HepG2 (cell line): ENCODE measurements around the gene KRTAP12-3. TPM values are rescaled to one million over a fixed set of nuclear protein-coding genes. Genes with fewer than 3 reads are reported as not detected.

ENCODE experiments used
- ATAC-seq: fragments of 200-7000 bp; cut with Tn5 transposase; 3 replicates; pipeline ENCODE4 v1.9.1; 2020; ENCODE audit warnings: mild to moderate bottlenecking, moderate library complexity
- BruUV-seq: library from RNA; stranded (reverse); fragments of 400-500 nt; replicated peaks from 2 replicates; lab custom pipeline; 2021; lab: Mats Ljungman, UMichigan
- CTCF ChIA-PET: fragments of 300-600 bp; formaldehyde crosslinking; extraction: SDS; loops from one replicate; lab custom pipeline; 2021; ENCODE audit warnings: low total read pairs, inconsistent platforms, low intra/inter-chr PET ratio; lab: Yijun Ruan, JAX
- POLR2A ChIA-PET: fragments of 350-600 bp; sonication (Branson Sonifier 250); formaldehyde crosslinking; loops from one replicate; lab custom pipeline; 2020; ENCODE audit warnings: antibody characterized with exemption, inconsistent platforms; lab: Yijun Ruan, JAX
- DNase-seq: peaks from one replicate; pipeline ENCODE4 v3.0.0-alpha.2; 2015; ENCODE audit warnings: low spot score
- FAIRE-seq: peaks from 3 replicates; lab custom pipeline; 2011; peaks lifted over from hg19 to GRCh38; lab: Jason Lieb, UNC
- H2AFZ ChIP-seq: one replicate; pipeline ENCODE4 v1.6.1; 2011; ENCODE audit warnings: low read length, inconsistent platforms
- H3K27ac ChIP-seq: fragments of 300-600 bp; 3 replicates; pipeline ENCODE4 v1.8.0; 2011; ENCODE audit warnings: mixed run types, mild to moderate bottlenecking, mixed read lengths, low read length, inconsistent platforms; ENCODE audit not compliant: insufficient read depth; ENCODE audit errors: extremely low read length
- H3K27me3 ChIP-seq, 2 experiments: fragments of 200-600 bp in 1 of 2; 2 replicates in 1 of 2; 3 replicates in 1 of 2; pipeline versions ENCODE4 v1.6.0 to v1.8.0; 2011; ENCODE audit warnings: low read length in 2 of 2, mild to moderate bottlenecking in 2 of 2, moderate library complexity in 2 of 2, inconsistent platforms in 1 of 2; ENCODE audit not compliant: insufficient read depth in 2 of 2, control insufficient read depth in 1 of 2
- H3K36me3 ChIP-seq, 2 experiments: fragments of 200-600 bp in 1 of 2; replicated peaks in 1 of 2; 2 replicates in 1 of 2; 3 replicates in 1 of 2; pipeline versions ENCODE4 v1.5.1 to v1.8.0; 2011; ENCODE audit warnings: low read length in 2 of 2, inconsistent platforms in 1 of 2; ENCODE audit not compliant: insufficient read depth in 2 of 2, control insufficient read depth in 1 of 2
- H3K4me1 ChIP-seq: 2 replicates; pipeline ENCODE4 v1.5.1; 2012; ENCODE audit warnings: low read length, inconsistent platforms; ENCODE audit not compliant: insufficient read depth
- H3K4me2 ChIP-seq: 2 replicates; pipeline ENCODE4 v1.6.0; 2011; ENCODE audit warnings: low read depth, low read length, inconsistent platforms
- H3K4me3 ChIP-seq, 3 experiments: fragments of 200-600 bp in 1 of 3; sonication (generic), shearing (Covaris generic) in 1 of 3; replicated peaks in 1 of 3; 2 replicates each; pipeline ENCODE4 v1.5.1; 2011 to 2016; ENCODE audit warnings: low read length in 3 of 3, inconsistent platforms in 2 of 3, low read depth in 2 of 3, mild to moderate bottlenecking in 2 of 3, control low read depth in 1 of 3, mixed read lengths in 1 of 3; ENCODE audit not compliant: insufficient read depth in 1 of 3
- H3K79me2 ChIP-seq: one replicate; pipeline ENCODE4 v1.6.1; 2011; ENCODE audit warnings: low read length, inconsistent platforms; ENCODE audit not compliant: insufficient read depth
- H3K9ac ChIP-seq: 2 replicates; pipeline ENCODE4 v1.6.0; 2011; ENCODE audit warnings: mild to moderate bottlenecking, low read depth, low read length, inconsistent platforms; ENCODE audit not compliant: insufficient read depth
- H3K9me3 ChIP-seq: 2 replicates; pipeline ENCODE4 v1.5.1; 2012; ENCODE audit warnings: mild to moderate bottlenecking, low read length
- H4K20me1 ChIP-seq: 2 replicates; pipeline ENCODE4 v1.6.0; 2011; ENCODE audit warnings: inconsistent platforms, mild to moderate bottlenecking, low read length, moderate library complexity; ENCODE audit not compliant: insufficient read depth
- ZBTB3 ChIP-seq: sonication (generic); formaldehyde crosslinking; IDR thresholded peaks from 2 replicates; pipeline ENCODE4 v1.4.0; 2020; ENCODE audit warnings: low read depth, mild to moderate bottlenecking, moderate library complexity, missing genetic modification reagents, borderline replicate concordance
- ZNF557 ChIP-seq: sonication (generic); formaldehyde crosslinking; IDR thresholded peaks from 2 replicates; pipeline ENCODE4 v1.4.0; 2020; ENCODE audit warnings: missing genetic modification reagents
- whole genome bisulfite sequencing: methylation state at CpG from one replicate; pipeline ENCODE4 v1.1.6; 2017; ENCODE audit warnings: low lambda C conversion rate; 5-methylcytosine and 5-hydroxymethylcytosine counted together
- in situ Hi-C: cut with HindIII; loops from 2 replicates; pipeline ENCODE4 v1.10.0; 2017; ENCODE audit warnings: low pct_unique_long_range_greater_than_20kb; ENCODE audit not compliant: extremely low pct_ligation_motif_present
- intact Hi-C: fragments of 100-400 bp; cut with micrococcal nuclease; formaldehyde crosslinking; loops from one replicate; pipeline ENCODE4 v1.10.0; 2022; ENCODE audit not compliant: unreplicated experiment
- polyA plus RNA-seq, 8 experiments: library from polyadenylated mRNA; depleted of rRNA in 3 of 8; stranded (reverse) in 7 of 8; unstranded in 1 of 8; fragments of >200 nt; fragmentation: Illumina TruSeq in 4 of 8; extraction: Trizol in 4 of 8; gene quantifications; 2 replicates each; pipeline versions ENCODE4 v1.2.1 to v1.2.3, GENCODE V29; 2011 to 2016; ENCODE audit warnings: low read depth in 4 of 8, missing spikeins in 1 of 8, mixed read lengths in 1 of 8; ENCODE audit not compliant: insufficient read depth in 1 of 8
- small RNA-seq, 3 experiments: library from RNA; depleted of rRNA; stranded (forward); fragments of <200 nt; gene quantifications; one replicate each; pipeline ENCODE3, GENCODE V24; 2012; ENCODE audit warnings: low read depth in 2 of 3, low replicate concordance in 1 of 3; ENCODE audit not compliant: insufficient read length in 3 of 3, insufficient read depth in 2 of 3
- total RNA-seq, 5 experiments: library from RNA; depleted of rRNA; stranded (reverse); fragments of >200 nt; fragmentation: Illumina TruSeq; extraction: Trizol; gene quantifications; 2 replicates each; pipeline ENCODE4 v1.2.3, GENCODE V29; 2016; ENCODE audit warnings: low read depth in 1 of 5
- TF ChIP-seq, protein P1 (sequence below): sonication (generic); formaldehyde crosslinking; IDR thresholded peaks from 2 replicates; pipeline ENCODE4 v1.4.0; 2020; ENCODE audit warnings: missing genetic modification reagents, borderline replicate concordance

KRTAP12-3 gene
- total and polyA plus RNA-seq, 2 of the 13 experiments (the other 11 are each of a cell fraction or from before 2014, with no cell fraction given) = not detected

DNA sequence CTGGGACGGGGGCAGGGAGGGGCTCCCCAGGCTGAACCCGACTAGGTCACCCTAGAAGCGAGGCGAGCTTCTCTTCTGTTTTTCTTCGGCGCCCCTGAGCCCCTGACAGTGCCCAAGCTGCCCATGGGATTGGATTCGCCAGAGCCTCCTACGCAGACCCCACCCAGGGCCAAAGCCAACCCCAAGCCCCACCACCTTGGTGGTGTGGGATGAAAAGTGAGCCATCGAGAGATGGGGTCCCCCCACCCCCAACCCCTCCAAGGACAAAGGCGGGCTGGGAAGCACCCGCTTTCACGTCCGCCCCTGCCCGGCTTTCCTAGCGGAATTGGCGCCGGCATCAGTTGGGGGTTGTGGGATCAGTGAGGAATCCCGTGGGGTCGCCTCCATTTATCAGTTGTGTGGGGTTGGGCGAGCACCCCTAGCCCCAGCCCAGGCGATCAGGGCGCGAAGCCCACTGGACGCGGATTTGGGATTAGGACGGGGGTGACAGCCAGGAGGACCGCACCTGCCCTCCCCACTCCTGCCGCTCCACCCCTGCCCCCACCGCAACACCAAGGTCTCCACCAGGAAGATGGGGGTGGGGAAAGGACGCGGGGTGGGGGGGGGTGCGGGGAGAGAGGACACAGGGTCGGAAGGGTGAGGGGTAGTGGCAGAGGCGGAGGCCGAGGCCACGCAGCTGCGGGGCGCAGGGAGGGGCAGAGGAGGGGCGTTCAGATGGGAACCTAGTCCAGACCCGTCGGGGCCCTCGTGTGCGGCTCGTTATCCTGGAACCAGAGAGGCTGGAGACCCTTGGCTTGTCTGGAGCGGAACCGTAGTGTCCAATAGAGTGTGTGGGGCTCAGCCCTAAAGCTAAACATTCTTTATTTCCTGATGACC is 49.2 kb downstream of the KRTAP12-3 start:
- CTCF ChIA-PET = no interaction called here
- in situ Hi-C loops = no loop called here

More for the DNA sequence above, 49.2 kb downstream of the KRTAP12-3 start:
- H3K4me2 ChIP-seq = no peak overlapping the region
- TF ChIP-seq ZNF557 (CRISPR knock-in tag) = no peak
- TF ChIP-seq ZBTB3 (CRISPR knock-in tag) = no peak
- TF ChIP-seq, protein P1, sequence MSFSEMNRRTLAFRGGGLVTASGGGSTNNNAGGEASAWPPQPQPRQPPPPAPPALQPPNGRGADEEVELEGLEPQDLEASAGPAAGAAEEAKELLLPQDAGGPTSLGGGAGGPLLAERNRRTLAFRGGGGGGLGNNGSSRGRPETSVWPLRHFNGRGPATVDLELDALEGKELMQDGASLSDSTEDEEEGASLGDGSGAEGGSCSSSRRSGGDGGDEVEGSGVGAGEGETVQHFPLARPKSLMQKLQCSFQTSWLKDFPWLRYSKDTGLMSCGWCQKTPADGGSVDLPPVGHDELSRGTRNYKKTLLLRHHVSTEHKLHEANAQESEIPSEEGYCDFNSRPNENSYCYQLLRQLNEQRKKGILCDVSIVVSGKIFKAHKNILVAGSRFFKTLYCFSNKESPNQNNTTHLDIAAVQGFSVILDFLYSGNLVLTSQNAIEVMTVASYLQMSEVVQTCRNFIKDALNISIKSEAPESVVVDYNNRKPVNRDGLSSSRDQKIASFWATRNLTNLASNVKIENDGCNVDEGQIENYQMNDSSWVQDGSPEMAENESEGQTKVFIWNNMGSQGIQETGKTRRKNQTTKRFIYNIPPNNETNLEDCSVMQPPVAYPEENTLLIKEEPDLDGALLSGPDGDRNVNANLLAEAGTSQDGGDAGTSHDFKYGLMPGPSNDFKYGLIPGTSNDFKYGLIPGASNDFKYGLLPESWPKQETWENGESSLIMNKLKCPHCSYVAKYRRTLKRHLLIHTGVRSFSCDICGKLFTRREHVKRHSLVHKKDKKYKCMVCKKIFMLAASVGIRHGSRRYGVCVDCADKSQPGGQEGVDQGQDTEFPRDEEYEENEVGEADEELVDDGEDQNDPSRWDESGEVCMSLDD (CRISPR knock-in tag) = no peak
- TF ChIP-seq, all 625 proteins: peak for 0
- intact Hi-C loops = no loop called here
- H3K79me2 ChIP-seq = no peaks in the 10 kb centered on the region
- H3K36me3 ChIP-seq = no peaks in the 10 kb centered on the region
- ATAC-seq = no peak
- DNase-seq = no peak
- POLR2A ChIA-PET = no interaction called here
- peaks cover 33% of the 10 kb centered on the region for H3K4me1 ChIP-seq
- H3K4me3 ChIP-seq = no peak overlapping the region
- H3K9me3 ChIP-seq = no peaks in the 10 kb centered on the region
- no TSS peak for BruUV-seq
- no peaks in the 10 kb centered on the region for H4K20me1 ChIP-seq
- H3K9ac ChIP-seq = no peak overlapping the region
- no peak for FAIRE-seq
- no peak overlapping the region for H2AFZ ChIP-seq
- peaks cover 11 to 58% of the 10 kb centered on the region in 2 experiments for H3K27me3 ChIP-seq
- H3K27ac ChIP-seq = no peak overlapping the region
- 70% methylated on average over 39 of the region's 46 CpGs for WGBS

Small RNA genes within 50 kb of the gene (small RNA-seq; reads per million reads assigned to genes)
- 0 reads per million in 3 experiments for gene KRTAP12-6P

Other genes with a start within 250 kb of the KRTAP12-3 start
- 3.9 and 4.8 TPM in 2 replicates for gene LRRC3, start 202.4 kb upstream of the KRTAP12-3 start, total RNA-seq (2016; rRNA removed; fragmentation: Illumina TruSeq; extraction: Trizol)
- gene LRRC3, start 202.4 kb upstream of the KRTAP12-3 start, polyA plus RNA-seq (2011; rRNA removed) = 16.5 and 24.3 TPM in 2 replicates
- not detected in 2 replicates for gene KRTAP10-1, start 117.7 kb upstream of the KRTAP12-3 start, total RNA-seq (2016; rRNA removed; fragmentation: Illumina TruSeq; extraction: Trizol)
- gene KRTAP10-1, start 117.7 kb upstream of the KRTAP12-3 start, polyA plus RNA-seq (2011; rRNA removed) = not detected in 2 replicates
- not detected in 2 replicates for gene KRTAP10-2, start 106.4 kb upstream of the KRTAP12-3 start, total RNA-seq (2016; rRNA removed; fragmentation: Illumina TruSeq; extraction: Trizol)
- gene KRTAP10-2, start 106.4 kb upstream of the KRTAP12-3 start, polyA plus RNA-seq (2011; rRNA removed) = not detected in 2 replicates
- not detected in 2 replicates for gene KRTAP10-3, start 99.1 kb upstream of the KRTAP12-3 start, total RNA-seq (2016; rRNA removed; fragmentation: Illumina TruSeq; extraction: Trizol)
- not detected in 2 replicates for gene KRTAP10-3, start 99.1 kb upstream of the KRTAP12-3 start, polyA plus RNA-seq (2011; rRNA removed)
- not detected in 2 replicates for gene KRTAP10-4, start 84.2 kb upstream of the KRTAP12-3 start, total RNA-seq (2016; rRNA removed; fragmentation: Illumina TruSeq; extraction: Trizol)
- gene KRTAP10-4, start 84.2 kb upstream of the KRTAP12-3 start, polyA plus RNA-seq (2011; rRNA removed) = not detected in 2 replicates
- not detected in 2 replicates for gene KRTAP10-5, start 77.3 kb upstream of the KRTAP12-3 start, total RNA-seq (2016; rRNA removed; fragmentation: Illumina TruSeq; extraction: Trizol)
- gene KRTAP10-5, start 77.3 kb upstream of the KRTAP12-3 start, polyA plus RNA-seq (2011; rRNA removed) = not detected in 2 replicates
- gene KRTAP10-6, start 65.4 kb upstream of the KRTAP12-3 start, total RNA-seq (2016; rRNA removed; fragmentation: Illumina TruSeq; extraction: Trizol) = not detected in 2 replicates
- gene KRTAP10-6, start 65.4 kb upstream of the KRTAP12-3 start, polyA plus RNA-seq (2011; rRNA removed) = not detected in 2 replicates
- not detected in 2 replicates for gene KRTAP10-7, start 57.3 kb upstream of the KRTAP12-3 start, total RNA-seq (2016; rRNA removed; fragmentation: Illumina TruSeq; extraction: Trizol)
- not detected in 2 replicates for gene KRTAP10-7, start 57.3 kb upstream of the KRTAP12-3 start, polyA plus RNA-seq (2011; rRNA removed)
- gene KRTAP10-8, start 45.9 kb upstream of the KRTAP12-3 start, total RNA-seq (2016; rRNA removed; fragmentation: Illumina TruSeq; extraction: Trizol) = not detected in 2 replicates
- gene KRTAP10-8, start 45.9 kb upstream of the KRTAP12-3 start, polyA plus RNA-seq (2011; rRNA removed) = not detected in 2 replicates
- gene KRTAP10-9, start 30.8 kb upstream of the KRTAP12-3 start, total RNA-seq (2016; rRNA removed; fragmentation: Illumina TruSeq; extraction: Trizol) = not detected in 2 replicates
- not detected in 2 replicates for gene KRTAP10-9, start 30.8 kb upstream of the KRTAP12-3 start, polyA plus RNA-seq (2011; rRNA removed)
- gene KRTAP10-10, start 20.6 kb upstream of the KRTAP12-3 start, total RNA-seq (2016; rRNA removed; fragmentation: Illumina TruSeq; extraction: Trizol) = not detected in 2 replicates
- not detected in 2 replicates for gene KRTAP10-10, start 20.6 kb upstream of the KRTAP12-3 start, polyA plus RNA-seq (2011; rRNA removed)
- not detected in 2 replicates for gene KRTAP10-11, start 11.5 kb upstream of the KRTAP12-3 start, total RNA-seq (2016; rRNA removed; fragmentation: Illumina TruSeq; extraction: Trizol)
- gene KRTAP10-11, start 11.5 kb upstream of the KRTAP12-3 start, polyA plus RNA-seq (2011; rRNA removed) = not detected in 2 replicates
- not detected in 2 replicates for gene KRTAP12-4, start 3.3 kb upstream of the KRTAP12-3 start, total RNA-seq (2016; rRNA removed; fragmentation: Illumina TruSeq; extraction: Trizol)
- gene KRTAP12-4, start 3.3 kb upstream of the KRTAP12-3 start, polyA plus RNA-seq (2011; rRNA removed) = not detected in 2 replicates
- gene KRTAP12-2, start 9.0 kb downstream of the KRTAP12-3 start, total RNA-seq (2016; rRNA removed; fragmentation: Illumina TruSeq; extraction: Trizol) = not detected in 2 replicates
- gene KRTAP12-2, start 9.0 kb downstream of the KRTAP12-3 start, polyA plus RNA-seq (2011; rRNA removed) = not detected in 2 replicates
- not detected in 2 replicates for gene KRTAP12-1, start 24.2 kb downstream of the KRTAP12-3 start, total RNA-seq (2016; rRNA removed; fragmentation: Illumina TruSeq; extraction: Trizol)
- gene KRTAP12-1, start 24.2 kb downstream of the KRTAP12-3 start, polyA plus RNA-seq (2011; rRNA removed) = 0.13 TPM in 1 of 2 replicates, not detected in the other
- not detected in 2 replicates for gene KRTAP10-12, start 39.2 kb downstream of the KRTAP12-3 start, total RNA-seq (2016; rRNA removed; fragmentation: Illumina TruSeq; extraction: Trizol)
- gene KRTAP10-12, start 39.2 kb downstream of the KRTAP12-3 start, polyA plus RNA-seq (2011; rRNA removed) = not detected in 2 replicates
- 0.07 and 0.18 TPM in 2 replicates for gene TSPEAR, start 53.6 kb downstream of the KRTAP12-3 start, total RNA-seq (2016; rRNA removed; fragmentation: Illumina TruSeq; extraction: Trizol)
- gene TSPEAR, start 53.6 kb downstream of the KRTAP12-3 start, polyA plus RNA-seq (2011; rRNA removed) = 0.32 and 0.33 TPM in 2 replicates
- gene UBE2G2, start 143.9 kb downstream of the KRTAP12-3 start, total RNA-seq (2016; rRNA removed; fragmentation: Illumina TruSeq; extraction: Trizol) = 55.4 and 62.0 TPM in 2 replicates
- gene UBE2G2, start 143.9 kb downstream of the KRTAP12-3 start, polyA plus RNA-seq (2011; rRNA removed) = 92.0 and 106 TPM in 2 replicates
- 92.4 and 111 TPM in 2 replicates for gene SUMO3, start 160.1 kb downstream of the KRTAP12-3 start, total RNA-seq (2016; rRNA removed; fragmentation: Illumina TruSeq; extraction: Trizol)
- 46.6 and 51.4 TPM in 2 replicates for gene SUMO3, start 160.1 kb downstream of the KRTAP12-3 start, polyA plus RNA-seq (2011; rRNA removed)
- gene PTTG1IP, start 215.8 kb downstream of the KRTAP12-3 start, total RNA-seq (2016; rRNA removed; fragmentation: Illumina TruSeq; extraction: Trizol) = 89.4 and 161 TPM in 2 replicates
- gene PTTG1IP, start 215.8 kb downstream of the KRTAP12-3 start, polyA plus RNA-seq (2011; rRNA removed) = 700 and 734 TPM in 2 replicates